HepG2 (cell line): ENCODE results near the gene ACADS. TPM values are rescaled to one million over a fixed set of nuclear protein-coding genes. Genes with fewer than 3 reads are reported as not detected.

Experiments
- CBFB ChIP-seq: sonication (generic); formaldehyde crosslinking; IDR thresholded peaks from 2 replicates; pipeline ENCODE4 v1.4.0; 2020; ENCODE audit warnings: missing genetic modification reagents
- FOXA3 ChIP-seq: IDR thresholded peaks from 2 replicates; pipeline ENCODE4 v1.6.1; 2016; ENCODE audit warnings: missing genetic modification reagents, missing compliant biosample characterization
- GFI1 ChIP-seq: sonication (generic); formaldehyde crosslinking; IDR thresholded peaks from 2 replicates; pipeline ENCODE4 v1.5.0; 2020; ENCODE audit warnings: missing genetic modification reagents, mild to moderate bottlenecking, borderline replicate concordance
- HNF1B ChIP-seq: sonication (generic); formaldehyde crosslinking; IDR thresholded peaks from 2 replicates; pipeline ENCODE4 v1.5.1; 2020; ENCODE audit warnings: mild to moderate bottlenecking, moderate library complexity, missing genetic modification reagents
- HNRNPLL ChIP-seq: fragments of 200-400 bp; formaldehyde crosslinking; IDR thresholded peaks from 2 replicates; pipeline ENCODE4 v1.6.1; 2017; ENCODE audit warnings: mild to moderate bottlenecking, low read depth, low read length; ENCODE audit not compliant: poor library complexity, severe bottlenecking
- KAT7 ChIP-seq: IDR thresholded peaks from 2 replicates; pipeline ENCODE4 v1.6.1; 2018; ENCODE audit warnings: borderline replicate concordance, missing compliant biosample characterization
- KDM6A ChIP-seq: IDR thresholded peaks from 2 replicates; pipeline ENCODE4 v1.6.1; 2016; ENCODE audit warnings: low read depth
- RARA ChIP-seq: IDR thresholded peaks from 2 replicates; pipeline ENCODE4 v1.6.1; 2016; ENCODE audit warnings: missing genetic modification reagents, missing compliant biosample characterization
- SETDB1 ChIP-seq: sonication (generic); formaldehyde crosslinking; IDR thresholded peaks from 2 replicates; pipeline ENCODE4 v1.5.1; 2020; ENCODE audit warnings: missing genetic modification reagents, mild to moderate bottlenecking, borderline replicate concordance
- SOX13 ChIP-seq, 3 experiments: fragments of 450-650 bp in 1 of 3; sonication (generic) in 1 of 3; formaldehyde crosslinking in 1 of 3; IDR thresholded peaks in 2 of 3; conservative IDR thresholded peaks in 1 of 3; 2 replicates each; pipeline versions ENCODE4 v1.5.0 to v1.6.1; 2016 to 2020; ENCODE audit warnings: antibody characterized with exemption in 1 of 3, mild to moderate bottlenecking in 1 of 3, missing compliant biosample characterization in 1 of 3, missing genetic modification reagents in 1 of 3, moderate library complexity in 1 of 3
- SOX5 ChIP-seq: IDR thresholded peaks from 2 replicates; pipeline ENCODE4 v1.6.1; 2016; ENCODE audit warnings: borderline replicate concordance
- TEAD3 ChIP-seq: optimal IDR thresholded peaks from 2 replicates; pipeline ENCODE3; 2016; ENCODE audit warnings: borderline replicate concordance
- TP53 ChIP-seq: sonication (generic); formaldehyde crosslinking; conservative IDR thresholded peaks from 2 replicates; pipeline ENCODE4 v1.4.0; 2020; ENCODE audit warnings: missing genetic modification reagents
- ZNF251 ChIP-seq: sonication (generic); formaldehyde crosslinking; IDR thresholded peaks from 2 replicates; pipeline ENCODE4 v1.9.0; 2021; ENCODE audit warnings: mild to moderate bottlenecking, missing genetic modification reagents
- ZNF317 ChIP-seq: sonication (generic); formaldehyde crosslinking; IDR thresholded peaks from 2 replicates; pipeline ENCODE4 v1.5.0; 2020; ENCODE audit warnings: mild to moderate bottlenecking, missing genetic modification reagents
- ZNF484 ChIP-seq: sonication (generic); formaldehyde crosslinking; IDR thresholded peaks from 2 replicates; pipeline ENCODE4 v1.5.1; 2020; ENCODE audit warnings: mild to moderate bottlenecking, low read depth, missing genetic modification reagents, borderline replicate concordance
- ZNF501 ChIP-seq: sonication (generic); formaldehyde crosslinking; IDR thresholded peaks from 2 replicates; pipeline ENCODE4 v1.5.1; 2020; ENCODE audit warnings: mild to moderate bottlenecking, moderate library complexity, missing genetic modification reagents
- polyA plus RNA-seq, 8 experiments: library from polyadenylated mRNA; depleted of rRNA in 3 of 8; stranded (reverse) in 7 of 8; unstranded in 1 of 8; fragments of >200 nt; fragmentation: Illumina TruSeq in 4 of 8; extraction: Trizol in 4 of 8; gene quantifications; 2 replicates each; pipeline versions ENCODE4 v1.2.1 to v1.2.3, GENCODE V29; 2011 to 2016; ENCODE audit warnings: low read depth in 4 of 8, missing spikeins in 1 of 8, mixed read lengths in 1 of 8; ENCODE audit not compliant: insufficient read depth in 1 of 8
- total RNA-seq, 5 experiments: library from RNA; depleted of rRNA; stranded (reverse); fragments of >200 nt; fragmentation: Illumina TruSeq; extraction: Trizol; gene quantifications; 2 replicates each; pipeline ENCODE4 v1.2.3, GENCODE V29; 2016; ENCODE audit warnings: low read depth in 1 of 5
- TF ChIP-seq, protein P1 (sequence below), 2 experiments: sonication (generic) in 1 of 2; formaldehyde crosslinking in 1 of 2; IDR thresholded peaks; 2 replicates each; pipeline versions ENCODE4 v1.4.0 to v1.6.1; 2016 to 2020; ENCODE audit warnings: borderline replicate concordance in 1 of 2, low read depth in 1 of 2, mild to moderate bottlenecking in 1 of 2, missing genetic modification reagents in 1 of 2
- TF ChIP-seq, protein P2 (sequence below): sonication (generic); formaldehyde crosslinking; IDR thresholded peaks from 2 replicates; pipeline ENCODE4 v1.4.0; 2020; ENCODE audit warnings: missing genetic modification reagents

ACADS gene
- total and polyA plus RNA-seq, 2 of the 13 experiments (the other 11 are each of a cell fraction or from before 2014, with no cell fraction given): 17.4 to 27.7 TPM

DNA sequence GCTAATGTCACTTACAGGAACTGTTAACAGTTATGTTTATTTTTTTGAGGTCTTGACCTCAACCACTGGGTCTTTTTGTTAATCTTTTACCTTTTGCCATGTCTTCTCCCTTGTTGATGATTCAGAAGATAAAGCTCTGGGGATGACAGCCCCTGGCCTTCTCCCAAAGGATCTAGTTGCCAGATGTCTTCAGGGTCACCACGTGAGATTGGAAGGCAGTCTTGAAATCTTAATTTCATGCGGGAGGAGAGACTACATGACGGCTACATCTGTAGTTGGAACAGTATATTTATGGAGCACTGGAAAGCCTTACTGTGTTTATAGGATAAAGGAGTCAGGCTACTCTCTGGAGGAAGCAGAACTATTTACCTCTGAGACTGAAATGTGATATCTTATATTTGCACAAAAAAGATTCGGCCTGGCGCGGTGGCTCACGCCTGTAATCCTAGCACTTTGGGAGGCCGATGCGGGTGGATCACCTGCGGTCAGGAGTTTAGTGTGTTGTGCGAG, 33.0 kb upstream of the ACADS start (continued):
- TF ChIP-seq, protein P1, sequence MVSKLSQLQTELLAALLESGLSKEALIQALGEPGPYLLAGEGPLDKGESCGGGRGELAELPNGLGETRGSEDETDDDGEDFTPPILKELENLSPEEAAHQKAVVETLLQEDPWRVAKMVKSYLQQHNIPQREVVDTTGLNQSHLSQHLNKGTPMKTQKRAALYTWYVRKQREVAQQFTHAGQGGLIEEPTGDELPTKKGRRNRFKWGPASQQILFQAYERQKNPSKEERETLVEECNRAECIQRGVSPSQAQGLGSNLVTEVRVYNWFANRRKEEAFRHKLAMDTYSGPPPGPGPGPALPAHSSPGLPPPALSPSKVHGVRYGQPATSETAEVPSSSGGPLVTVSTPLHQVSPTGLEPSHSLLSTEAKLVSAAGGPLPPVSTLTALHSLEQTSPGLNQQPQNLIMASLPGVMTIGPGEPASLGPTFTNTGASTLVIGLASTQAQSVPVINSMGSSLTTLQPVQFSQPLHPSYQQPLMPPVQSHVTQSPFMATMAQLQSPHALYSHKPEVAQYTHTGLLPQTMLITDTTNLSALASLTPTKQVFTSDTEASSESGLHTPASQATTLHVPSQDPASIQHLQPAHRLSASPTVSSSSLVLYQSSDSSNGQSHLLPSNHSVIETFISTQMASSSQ (IDR thresholded peaks at IDR 0.05; ENCODE audit: low read depth): peak; percentile 78
- TF ChIP-seq, protein P1 (CRISPR knock-in tag; IDR thresholded peaks at IDR 0.05; ENCODE audit: borderline replicate concordance): peak; percentile 88; the same call in 1 of the 2 replicates
- TF ChIP-seq TP53 (CRISPR knock-in tag): no peak
- no peak for TF ChIP-seq SOX13 (IDR thresholded peaks at IDR 0.05)
- peak in 1 of 2 experiments; percentile 95; a peak in 2 of 4 replicates for TF ChIP-seq SOX13 (CRISPR knock-in tag; conservative IDR thresholded peaks at IDR 0.05 in 1 of 2, IDR thresholded peaks at IDR 0.05 in 1 of 2)
- peak; percentile 94 for TF ChIP-seq RARA (CRISPR knock-in tag)
- peak; percentile 93 for TF ChIP-seq SOX5 (CRISPR knock-in tag)
- TF ChIP-seq KDM6A (CRISPR knock-in tag): peak; percentile 33; the same call in 1 of the 2 replicates
- TF ChIP-seq GFI1 (CRISPR knock-in tag): peak; percentile 73
- TF ChIP-seq, protein P2, sequence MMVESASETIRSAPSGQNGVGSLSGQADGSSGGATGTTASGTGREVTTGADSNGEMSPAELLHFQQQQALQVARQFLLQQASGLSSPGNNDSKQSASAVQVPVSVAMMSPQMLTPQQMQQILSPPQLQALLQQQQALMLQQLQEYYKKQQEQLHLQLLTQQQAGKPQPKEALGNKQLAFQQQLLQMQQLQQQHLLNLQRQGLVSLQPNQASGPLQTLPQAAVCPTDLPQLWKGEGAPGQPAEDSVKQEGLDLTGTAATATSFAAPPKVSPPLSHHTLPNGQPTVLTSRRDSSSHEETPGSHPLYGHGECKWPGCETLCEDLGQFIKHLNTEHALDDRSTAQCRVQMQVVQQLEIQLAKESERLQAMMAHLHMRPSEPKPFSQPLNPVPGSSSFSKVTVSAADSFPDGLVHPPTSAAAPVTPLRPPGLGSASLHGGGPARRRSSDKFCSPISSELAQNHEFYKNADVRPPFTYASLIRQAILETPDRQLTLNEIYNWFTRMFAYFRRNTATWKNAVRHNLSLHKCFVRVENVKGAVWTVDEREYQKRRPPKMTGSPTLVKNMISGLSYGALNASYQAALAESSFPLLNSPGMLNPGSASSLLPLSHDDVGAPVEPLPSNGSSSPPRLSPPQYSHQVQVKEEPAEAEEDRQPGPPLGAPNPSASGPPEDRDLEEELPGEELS (CRISPR knock-in tag): peak; percentile 51; the same call in 1 of the 2 replicates
- peak; percentile 78; the same call in 1 of the 2 replicates for TF ChIP-seq ZNF317 (CRISPR knock-in tag)
- TF ChIP-seq TEAD3 (CRISPR knock-in tag): no peak
- no peak for TF ChIP-seq KAT7 (CRISPR knock-in tag)
- TF ChIP-seq FOXA3: peak; percentile 75
- no peak for TF ChIP-seq ZNF484 (CRISPR knock-in tag)
- TF ChIP-seq SETDB1 (CRISPR knock-in tag): no peak
- no peak for TF ChIP-seq HNRNPLL
- TF ChIP-seq ZNF251 (CRISPR knock-in tag): no peak
- 0 out of 2 replicates have a peak, but pooled peaks have one; percentile 15 for TF ChIP-seq ZNF501
- 0 out of 2 replicates have a peak, but pooled peaks have one; percentile 46 for TF ChIP-seq HNF1B
- no peak for TF ChIP-seq CBFB (CRISPR knock-in tag)
